ENCODE data around the gene NACC1. TPM values are rescaled to one million over a fixed set of nuclear protein-coding genes. Genes with fewer than 3 reads are reported as not detected.

NACC1 gene
- total RNA-seq, 1 donor from 2014 or later = 66.1 TPM

DNA sequence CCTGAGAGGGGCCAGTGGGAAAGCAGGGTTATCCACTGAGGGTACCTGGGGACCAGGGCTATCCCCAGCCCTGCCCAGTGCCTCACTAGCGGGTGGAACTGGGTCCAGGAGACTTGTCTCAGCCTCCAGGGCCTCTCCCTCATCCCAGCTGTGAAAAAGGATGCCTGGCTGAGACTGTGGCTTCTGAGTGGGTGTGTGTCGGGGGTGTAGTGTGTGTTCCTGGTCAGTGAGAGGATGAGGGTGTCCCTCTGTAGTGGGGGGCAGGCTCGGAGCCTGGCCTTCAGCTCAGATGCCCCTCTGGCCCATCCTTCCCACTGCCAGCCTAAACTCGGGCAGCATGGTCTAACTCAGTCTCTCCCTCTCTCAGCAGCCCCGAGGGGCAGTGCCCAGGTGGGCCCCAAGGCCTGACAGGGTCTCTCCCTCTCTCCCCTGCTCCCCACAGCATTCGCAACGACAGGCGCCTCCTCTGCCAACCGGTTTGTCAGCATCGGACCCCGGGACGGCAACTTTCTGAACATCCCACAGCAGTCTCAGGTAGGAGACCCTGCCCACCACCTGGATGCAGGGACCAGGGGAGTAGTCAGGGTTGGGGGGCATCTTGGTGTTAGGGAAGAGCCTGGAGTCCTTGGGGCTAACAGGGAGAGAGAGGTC is 28.1 kb upstream of the NACC1 start:
- no peak for DNase-seq (ENCODE audit: low read depth)
- peaks cover 6% of the 10 kb centered on the region for H3K27me3 ChIP-seq (ENCODE audit: control insufficient read depth, insufficient read depth, low read length)
- no peak overlapping the region for H3K4me3 ChIP-seq (ENCODE audit: low read depth, low read length)
- peaks cover 1% of the 10 kb centered on the region for H3K36me3 ChIP-seq (ENCODE audit: control insufficient read depth, insufficient read depth, low read length)
- TF ChIP-seq, protein P1, sequence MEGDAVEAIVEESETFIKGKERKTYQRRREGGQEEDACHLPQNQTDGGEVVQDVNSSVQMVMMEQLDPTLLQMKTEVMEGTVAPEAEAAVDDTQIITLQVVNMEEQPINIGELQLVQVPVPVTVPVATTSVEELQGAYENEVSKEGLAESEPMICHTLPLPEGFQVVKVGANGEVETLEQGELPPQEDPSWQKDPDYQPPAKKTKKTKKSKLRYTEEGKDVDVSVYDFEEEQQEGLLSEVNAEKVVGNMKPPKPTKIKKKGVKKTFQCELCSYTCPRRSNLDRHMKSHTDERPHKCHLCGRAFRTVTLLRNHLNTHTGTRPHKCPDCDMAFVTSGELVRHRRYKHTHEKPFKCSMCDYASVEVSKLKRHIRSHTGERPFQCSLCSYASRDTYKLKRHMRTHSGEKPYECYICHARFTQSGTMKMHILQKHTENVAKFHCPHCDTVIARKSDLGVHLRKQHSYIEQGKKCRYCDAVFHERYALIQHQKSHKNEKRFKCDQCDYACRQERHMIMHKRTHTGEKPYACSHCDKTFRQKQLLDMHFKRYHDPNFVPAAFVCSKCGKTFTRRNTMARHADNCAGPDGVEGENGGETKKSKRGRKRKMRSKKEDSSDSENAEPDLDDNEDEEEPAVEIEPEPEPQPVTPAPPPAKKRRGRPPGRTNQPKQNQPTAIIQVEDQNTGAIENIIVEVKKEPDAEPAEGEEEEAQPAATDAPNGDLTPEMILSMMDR (IDR thresholded peaks at IDR 0.05; ENCODE audit: insufficient read depth, low read length, poor library complexity, severe bottlenecking) = no peak

DNA sequence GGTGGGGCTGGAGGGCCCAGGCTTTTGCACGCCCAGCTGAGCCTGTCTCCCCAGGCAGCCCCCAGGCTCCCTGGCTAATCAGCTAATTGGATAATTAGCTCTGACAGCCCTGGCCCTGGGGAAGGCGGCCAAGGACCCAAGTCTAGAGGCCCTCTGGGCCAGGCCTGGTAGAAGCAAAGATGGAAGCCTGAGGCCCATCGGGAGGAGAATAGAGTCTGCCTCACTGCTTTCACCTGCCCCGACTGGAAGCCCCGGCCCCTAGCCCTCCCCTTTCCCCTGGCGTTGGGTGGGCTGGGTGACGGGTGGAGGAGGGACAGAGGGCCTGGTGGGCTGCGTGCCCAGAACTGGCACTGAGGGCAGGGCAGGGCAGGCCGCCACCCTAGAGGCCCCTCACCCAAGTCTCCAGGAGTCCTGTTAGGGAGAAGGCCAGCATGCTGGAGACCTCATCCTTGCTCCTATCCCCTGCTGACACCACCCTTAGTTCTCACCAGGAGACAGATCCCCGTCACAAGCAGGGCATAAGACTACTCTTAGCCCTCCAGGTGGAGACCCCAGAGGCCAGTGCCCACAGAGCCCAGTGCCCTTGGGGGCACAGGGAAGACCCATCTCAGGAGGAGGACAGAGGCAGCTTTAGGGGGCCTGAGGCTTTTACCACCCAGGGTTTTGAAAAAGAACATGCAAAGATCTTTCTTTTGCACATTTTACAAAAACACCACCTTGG is 27.4 kb upstream of the NACC1 start:
- H3K36me3 ChIP-seq (ENCODE audit: control insufficient read depth, insufficient read depth, low read length) = peaks cover 1% of the 10 kb centered on the region
- TF ChIP-seq, protein P1 (IDR thresholded peaks at IDR 0.05; ENCODE audit: insufficient read depth, low read length, poor library complexity, severe bottlenecking) = no peak
- no peak for DNase-seq (ENCODE audit: low read depth)
- H3K27me3 ChIP-seq (ENCODE audit: control insufficient read depth, insufficient read depth, low read length) = peaks cover 12% of the 10 kb centered on the region
- no peak overlapping the region for H3K4me3 ChIP-seq (ENCODE audit: low read depth, low read length)

DNA sequence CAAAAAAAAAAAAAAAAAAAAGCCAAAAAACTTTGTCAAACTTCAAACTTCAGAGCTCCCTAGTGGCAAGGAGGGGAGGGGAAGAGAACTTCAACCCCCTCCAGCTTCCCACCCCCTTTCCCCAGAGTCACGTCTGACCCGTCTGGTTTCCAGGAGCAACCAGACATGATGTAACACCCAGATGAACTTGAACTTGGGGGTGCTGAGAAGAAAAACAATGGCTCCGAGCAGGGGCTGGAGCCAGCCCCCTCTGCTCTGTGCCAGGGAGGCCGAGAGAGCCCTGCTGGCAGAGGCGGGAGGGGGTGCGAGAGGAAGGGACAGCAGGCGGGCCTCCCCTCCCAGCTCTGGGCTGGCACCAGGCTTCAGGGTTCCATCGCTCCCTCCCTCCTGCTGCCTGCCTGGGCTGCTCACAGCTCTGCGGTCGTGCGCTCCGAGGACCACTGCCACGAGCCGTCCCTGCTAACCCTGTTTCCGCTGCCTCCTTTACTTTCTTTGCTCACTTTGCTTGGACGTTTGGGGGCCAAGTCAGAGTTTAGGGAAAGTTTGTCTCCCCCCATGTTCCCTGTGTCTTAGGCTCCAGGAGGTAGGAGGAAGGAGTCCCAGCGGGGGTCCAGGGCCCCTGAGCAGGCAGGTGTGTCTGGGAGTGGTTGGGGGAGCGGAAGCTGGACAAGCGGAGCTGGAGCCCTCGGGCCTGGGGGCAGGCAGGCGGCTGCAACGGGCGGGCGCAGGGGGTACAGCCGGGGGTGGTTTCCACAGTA is 26.5 kb upstream of the NACC1 start:
- DNase-seq (ENCODE audit: low read depth) = peak; percentile 58
- Histone ChIP-seq H3K36me3 (ENCODE audit: control insufficient read depth, insufficient read depth, low read length) (peaks cover 1% of the 10 kb centered on the region), H3K4me3 (ENCODE audit: low read depth, low read length) (no peak overlapping the region), H3K27me3 (ENCODE audit: control insufficient read depth, insufficient read depth, low read length) (peaks cover 21% of the 10 kb centered on the region)
- TF ChIP-seq, protein P1 (IDR thresholded peaks at IDR 0.05; ENCODE audit: insufficient read depth, low read length, poor library complexity, severe bottlenecking) = no peak

DNA sequence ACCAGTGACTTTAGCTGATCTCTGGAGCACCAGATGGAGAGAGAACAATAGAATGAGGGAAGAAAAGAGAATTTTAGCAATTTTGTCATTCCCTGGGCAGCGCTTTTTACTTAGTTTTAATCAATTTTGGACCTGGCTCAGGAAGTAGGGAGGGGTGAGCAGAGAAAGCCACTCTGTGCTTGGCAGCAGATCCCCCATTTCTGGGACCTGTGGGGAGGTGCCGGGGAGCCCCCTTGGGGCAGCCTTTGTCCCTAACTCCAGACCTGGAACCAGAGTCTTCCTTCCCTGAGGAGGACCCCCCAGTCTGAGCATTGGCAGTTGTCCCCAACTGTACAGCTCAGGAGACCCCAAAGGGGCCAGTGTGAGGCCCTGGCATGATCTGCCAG is 25.9 kb upstream of the NACC1 start:
- Histone ChIP-seq H3K27me3 (ENCODE audit: control insufficient read depth, insufficient read depth, low read length) (peaks cover 21% of the 10 kb centered on the region), H3K4me3 (ENCODE audit: low read depth, low read length) (no peak overlapping the region), H3K36me3 (ENCODE audit: control insufficient read depth, insufficient read depth, low read length) (peaks cover 1% of the 10 kb centered on the region)
- TF ChIP-seq, protein P1 (IDR thresholded peaks at IDR 0.05; ENCODE audit: insufficient read depth, low read length, poor library complexity, severe bottlenecking) = no peak
- no peak for DNase-seq (ENCODE audit: low read depth)

DNA sequence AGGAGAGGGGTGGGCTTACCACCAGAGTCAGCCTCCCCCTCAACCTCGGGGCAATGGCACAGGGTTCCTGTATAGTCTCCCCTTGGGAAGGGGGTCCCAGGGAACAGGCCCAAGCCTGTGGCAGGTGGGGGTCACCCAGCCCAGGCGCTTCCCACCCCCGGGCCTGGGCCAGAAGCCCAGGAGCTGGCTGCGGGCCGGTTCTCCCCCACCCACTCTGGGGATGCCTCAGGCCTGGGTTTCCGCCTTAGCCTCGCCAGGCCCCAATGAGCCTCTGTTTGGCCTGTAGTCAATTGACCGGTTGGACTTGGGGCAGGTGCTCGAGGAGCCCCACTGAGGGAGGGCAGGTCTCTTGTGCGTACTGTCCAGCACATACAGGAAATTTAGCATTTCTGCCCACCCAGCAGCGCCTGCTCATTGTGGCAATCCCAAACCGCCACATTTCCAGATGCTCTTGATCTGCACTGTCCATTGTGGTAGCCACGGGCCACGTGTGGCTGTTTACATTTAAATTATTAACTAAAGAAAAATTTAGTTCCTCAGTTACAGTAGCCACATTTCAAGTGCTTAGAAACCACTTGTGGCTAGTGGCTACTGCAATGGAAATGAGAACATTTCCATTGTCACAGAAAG is 25.3 kb upstream of the NACC1 start:
- peaks cover 1% of the 10 kb centered on the region for H3K36me3 ChIP-seq (ENCODE audit: control insufficient read depth, insufficient read depth, low read length)
- peaks cover 27% of the 10 kb centered on the region for H3K27me3 ChIP-seq (ENCODE audit: control insufficient read depth, insufficient read depth, low read length)
- TF ChIP-seq, protein P1 (IDR thresholded peaks at IDR 0.05; ENCODE audit: insufficient read depth, low read length, poor library complexity, severe bottlenecking) = no peak
- DNase-seq (ENCODE audit: low read depth) = no peak
- no peak overlapping the region for H3K4me3 ChIP-seq (ENCODE audit: low read depth, low read length)
